ENCODE measurements around the gene CLEC2L.

The CLEC2L gene

GRCh38 chr7:139582130-139582650, 58.7 kb downstream of the CLEC2L start:
- H3K36me3 ChIP-seq (ENCODE audit: control insufficient read depth, low read length), result no peaks in the 10 kb centered on the region
- H3F3A ChIP-seq (ENCODE audit: control insufficient read depth, insufficient read depth), result no peaks in the 10 kb centered on the region
- no peaks in the 10 kb centered on the region for H3K4me1 ChIP-seq (ENCODE audit: control insufficient read depth, low read length)
- no peak overlapping the region for H3K27ac ChIP-seq (ENCODE audit: low read depth, low read length)
- no peaks in the 10 kb centered on the region for H3K79me2 ChIP-seq (ENCODE audit: control insufficient read depth, low read length)
- no peak overlapping the region for H3K4me3 ChIP-seq (ENCODE audit: low read length)
- H3K9me2 ChIP-seq (replicated peaks; ENCODE audit: control insufficient read depth, low read length), result no peaks in the 10 kb centered on the region
- TF ChIP-seq EZH2phosphoT487 (IDR thresholded peaks at IDR 0.05; ENCODE audit: borderline replicate concordance, low read length), result no peak
- no peak for TF ChIP-seq CTCF (IDR thresholded peaks at IDR 0.05; ENCODE audit: low read depth, low read length, poor library complexity, severe bottlenecking)
- H3K9me3 ChIP-seq (ENCODE audit: control insufficient read depth, insufficient read depth, low read length), result no peaks in the 10 kb centered on the region
- no peak overlapping the region for H3K4me2 ChIP-seq (ENCODE audit: low read length)
- H3K27me3 ChIP-seq (ENCODE audit: control insufficient read depth, low read length), result no peaks in the 10 kb centered on the region
- no peaks in the 10 kb centered on the region for H4K20me1 ChIP-seq (ENCODE audit: control insufficient read depth, insufficient read depth, low read depth, low read length)

GRCh38 chr7:139582671-139583155, 59.2 kb downstream of the CLEC2L start:
- TF ChIP-seq EZH2phosphoT487 (IDR thresholded peaks at IDR 0.05; ENCODE audit: borderline replicate concordance, low read length) (no peak), CTCF (IDR thresholded peaks at IDR 0.05; ENCODE audit: low read depth, low read length, poor library complexity, severe bottlenecking) (no peak)
- no peak overlapping the region for H3K27ac ChIP-seq (ENCODE audit: low read depth, low read length)
- no peaks in the 10 kb centered on the region for H3F3A ChIP-seq (ENCODE audit: control insufficient read depth, insufficient read depth)
- H3K4me2 ChIP-seq (ENCODE audit: low read length), result no peak overlapping the region
- no peaks in the 10 kb centered on the region for H3K4me1 ChIP-seq (ENCODE audit: control insufficient read depth, low read length)
- no peaks in the 10 kb centered on the region for H3K36me3 ChIP-seq (ENCODE audit: control insufficient read depth, low read length)
- no peak overlapping the region for H3K4me3 ChIP-seq (ENCODE audit: low read length)
- H3K79me2 ChIP-seq (ENCODE audit: control insufficient read depth, low read length), result no peaks in the 10 kb centered on the region
- no peaks in the 10 kb centered on the region for H3K9me3 ChIP-seq (ENCODE audit: control insufficient read depth, insufficient read depth, low read length)
- H3K9me2 ChIP-seq (replicated peaks; ENCODE audit: control insufficient read depth, low read length), result no peaks in the 10 kb centered on the region
- no peaks in the 10 kb centered on the region for H4K20me1 ChIP-seq (ENCODE audit: control insufficient read depth, insufficient read depth, low read depth, low read length)
- no peaks in the 10 kb centered on the region for H3K27me3 ChIP-seq (ENCODE audit: control insufficient read depth, low read length)

- no peaks in the 10 kb centered on the region for H3K79me2 ChIP-seq (ENCODE audit: control insufficient read depth, low read length)
- no peaks in the 10 kb centered on the region for H3K4me1 ChIP-seq (ENCODE audit: control insufficient read depth, low read length)
- H3F3A ChIP-seq (ENCODE audit: control insufficient read depth, insufficient read depth), result no peaks in the 10 kb centered on the region
- H3K4me3 ChIP-seq (ENCODE audit: low read length), result no peak overlapping the region
- H3K4me2 ChIP-seq (ENCODE audit: low read length), result no peak overlapping the region
- no peaks in the 10 kb centered on the region for H3K36me3 ChIP-seq (ENCODE audit: control insufficient read depth, low read length)
- TF ChIP-seq CTCF (IDR thresholded peaks at IDR 0.05; ENCODE audit: low read depth, low read length, poor library complexity, severe bottlenecking) (no peak), EZH2phosphoT487 (IDR thresholded peaks at IDR 0.05; ENCODE audit: borderline replicate concordance, low read length) (no peak)
- no peaks in the 10 kb centered on the region for H4K20me1 ChIP-seq (ENCODE audit: control insufficient read depth, insufficient read depth, low read depth, low read length)
- H3K9me2 ChIP-seq (replicated peaks; ENCODE audit: control insufficient read depth, low read length), result no peaks in the 10 kb centered on the region
- no peaks in the 10 kb centered on the region for H3K9me3 ChIP-seq (ENCODE audit: control insufficient read depth, insufficient read depth, low read length)
- H3K27ac ChIP-seq (ENCODE audit: low read depth, low read length), result no peak overlapping the region
- no peaks in the 10 kb centered on the region for H3K27me3 ChIP-seq (ENCODE audit: control insufficient read depth, low read length)
Observed at GRCh38 chr7:139583826-139584553, 60.5 kb downstream of the CLEC2L start.

Measured in DOHH2 (cell line).